Kidney (tissue), 14 donors: ENCODE data around the gene CWF19L1. TPM values are rescaled to one million over a fixed set of nuclear protein-coding genes. Genes with fewer than 3 reads are reported as not detected.

Source experiments
- DNase-seq, 5 donors: peaks; one replicate each; pipeline ENCODE4 v3.0.0-alpha.2; 2013 to 2020
- FAIRE-seq: peaks from 2 replicates; lab custom pipeline; 2012; peaks lifted over from hg19 to GRCh38; lab: Jason Lieb, UNC
- H3K27ac ChIP-seq, 2 donors: one replicate each; pipeline ENCODE4 v1.7.0; 2013; ENCODE audit warnings: low read depth in 2 of 2, low read length in 2 of 2, inconsistent platforms in 1 of 2
- H3K27me3 ChIP-seq: one replicate; pipeline ENCODE4 v1.7.1; 2013; ENCODE audit warnings: low read length, inconsistent platforms; ENCODE audit not compliant: control insufficient read depth, insufficient read depth
- H3K36me3 ChIP-seq, 3 donors: one replicate each; pipeline versions ENCODE4 v1.7.0 to v1.7.1; 2013; ENCODE audit warnings: low read length in 3 of 3, control low read depth in 1 of 3, inconsistent platforms in 1 of 3; ENCODE audit not compliant: insufficient read depth in 3 of 3, control insufficient read depth in 2 of 3
- H3K4me1 ChIP-seq, 3 donors: one replicate each; pipeline versions ENCODE4 v1.7.0 to v1.7.1; 2013; ENCODE audit warnings: low read length in 3 of 3, inconsistent platforms in 1 of 3, low read depth in 1 of 3; ENCODE audit not compliant: control insufficient read depth in 2 of 3, insufficient read depth in 2 of 3
- H3K4me3 ChIP-seq, 3 donors: one replicate each; pipeline versions ENCODE4 v1.7.0 to v1.8.1; 2013; ENCODE audit warnings: low read length in 3 of 3, control low read depth in 1 of 3, inconsistent platforms in 1 of 3
- H3K9ac ChIP-seq, 3 donors: one replicate each; pipeline versions ENCODE4 v1.7.0 to v1.7.1; 2013; ENCODE audit warnings: low read length in 3 of 3, control low read depth in 1 of 3, inconsistent platforms in 1 of 3
- H3K9me3 ChIP-seq, 3 donors: one replicate each; pipeline versions ENCODE4 v1.7.0 to v1.7.1; 2013; ENCODE audit warnings: low read length in 3 of 3, control low read depth in 1 of 3, inconsistent platforms in 1 of 3; ENCODE audit not compliant: control insufficient read depth in 2 of 3, insufficient read depth in 1 of 3
- intact Hi-C: fragments of 100-400 bp; cut with DNase I; formaldehyde crosslinking; loops from one replicate; pipeline ENCODE4 v1.11.1; 2022
- polyA plus RNA-seq: library from polyadenylated mRNA; stranded (reverse); fragments of 350-450 nt; fragmentation: Illumina TruSeq; extraction: RNeasy Lipid Tissue Mini Kit (QIAGEN cat#74804); gene quantifications from one replicate; pipeline ENCODE4 v1.2.3, GENCODE V29; 2014; ENCODE audit warnings: low read depth, low replicate concordance; ENCODE audit not compliant: insufficient read depth
- total RNA-seq: library from RNA; stranded (reverse); fragmentation: NEBNext Ultra II Directional; extraction: Animal tissue kit (Norgen Biotek cat#: 25700); gene quantifications from one replicate; pipeline ENCODE4 v1.2.1, GENCODE V29; 2021
- TF ChIP-seq, protein P1 (sequence below): IDR thresholded peaks from 3 replicates; pipeline ENCODE4 v1.5.1; 2012; ENCODE audit warnings: mild to moderate bottlenecking, moderate library complexity, borderline replicate concordance; ENCODE audit not compliant: insufficient read depth; ENCODE audit errors: extremely low read depth
- donor health status: control.
- donor health status: control.
- donor health status: control.
- donor health status: control.
- donor health status: control.
- donor health status: DM: yes; HTN: yes; CAD: no.
- donor health status: Normal renal cell carcinoma (clear cell type).

CWF19L1 gene
- total and polyA plus RNA-seq, 2 donors from 2014 or later = 18.0 to 25.0 TPM

GRCh38 chr10:100201549-100201948 lies 65.9 kb downstream of the CWF19L1 start:
- H3K27ac ChIP-seq = no peak overlapping the region
- H3K9me3 ChIP-seq = no peaks in the 10 kb centered on the region
- H3K4me1 ChIP-seq = no peaks in the 10 kb centered on the region
- H3K27me3 ChIP-seq = no peaks in the 10 kb centered on the region
- FAIRE-seq (no peak), DNase-seq (no peak)
- H3K9ac ChIP-seq = no peak overlapping the region
- intact Hi-C loops = no loop called here
- TF ChIP-seq, protein P1, sequence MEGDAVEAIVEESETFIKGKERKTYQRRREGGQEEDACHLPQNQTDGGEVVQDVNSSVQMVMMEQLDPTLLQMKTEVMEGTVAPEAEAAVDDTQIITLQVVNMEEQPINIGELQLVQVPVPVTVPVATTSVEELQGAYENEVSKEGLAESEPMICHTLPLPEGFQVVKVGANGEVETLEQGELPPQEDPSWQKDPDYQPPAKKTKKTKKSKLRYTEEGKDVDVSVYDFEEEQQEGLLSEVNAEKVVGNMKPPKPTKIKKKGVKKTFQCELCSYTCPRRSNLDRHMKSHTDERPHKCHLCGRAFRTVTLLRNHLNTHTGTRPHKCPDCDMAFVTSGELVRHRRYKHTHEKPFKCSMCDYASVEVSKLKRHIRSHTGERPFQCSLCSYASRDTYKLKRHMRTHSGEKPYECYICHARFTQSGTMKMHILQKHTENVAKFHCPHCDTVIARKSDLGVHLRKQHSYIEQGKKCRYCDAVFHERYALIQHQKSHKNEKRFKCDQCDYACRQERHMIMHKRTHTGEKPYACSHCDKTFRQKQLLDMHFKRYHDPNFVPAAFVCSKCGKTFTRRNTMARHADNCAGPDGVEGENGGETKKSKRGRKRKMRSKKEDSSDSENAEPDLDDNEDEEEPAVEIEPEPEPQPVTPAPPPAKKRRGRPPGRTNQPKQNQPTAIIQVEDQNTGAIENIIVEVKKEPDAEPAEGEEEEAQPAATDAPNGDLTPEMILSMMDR = no peak
- H3K36me3 ChIP-seq = peaks cover 4 to 24% (median 22%) of the 10 kb centered on the region in 3 donors
- H3K4me3 ChIP-seq = no peak overlapping the region

GRCh38 chr10:100194711-100195110 lies 72.7 kb downstream of the CWF19L1 start:
- no peak for FAIRE-seq
- no peak overlapping the region for H3K27ac ChIP-seq
- H3K9me3 ChIP-seq = no peaks in the 10 kb centered on the region
- H3K27me3 ChIP-seq = no peaks in the 10 kb centered on the region
- no peaks in the 10 kb centered on the region for H3K4me1 ChIP-seq
- H3K9ac ChIP-seq = no peak overlapping the region
- H3K36me3 ChIP-seq = peaks cover 6 to 46% (median 27%) of the 10 kb centered on the region in 3 donors
- no peak overlapping the region for H3K4me3 ChIP-seq
- TF ChIP-seq, protein P1 = no peak
- intact Hi-C loops = no loop called here
- no peak for DNase-seq

DNA sequence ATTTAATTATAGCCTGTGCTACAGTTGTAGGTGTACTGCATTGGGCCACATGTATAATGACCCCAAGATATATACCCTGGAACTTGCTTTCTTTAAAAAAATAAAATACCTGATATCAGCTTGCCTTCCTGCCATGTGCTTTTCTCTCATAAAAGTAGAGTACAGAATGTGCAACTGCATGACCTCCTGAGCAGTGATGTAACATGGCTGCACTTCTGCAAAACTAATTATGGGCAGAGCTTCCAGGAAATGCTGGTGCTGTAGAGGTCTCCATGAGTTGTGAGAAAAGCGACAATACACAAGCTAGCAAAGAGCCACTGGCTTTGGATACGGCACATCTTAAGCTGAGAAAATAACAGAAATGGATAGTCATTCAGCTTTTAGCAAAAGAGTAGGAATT lies 75.1 kb downstream of the CWF19L1 start:
- Histone ChIP-seq H3K4me1 (peaks cover 0 to 4% (median 0%) of the 10 kb centered on the region in 3 donors), H3K36me3 (peaks cover 6 to 42% (median 19%) of the 10 kb centered on the region in 3 donors), H3K4me3 (no peak overlapping the region), H3K27ac (no peak overlapping the region), H3K9ac (no peak overlapping the region), H3K27me3 (no peaks in the 10 kb centered on the region), H3K9me3 (no peaks in the 10 kb centered on the region)
- DNase-seq = no peak
- TF ChIP-seq, protein P1 = no peak
- intact Hi-C loops = no loop called here
- FAIRE-seq = no peak
